ENCODE measurements around the gene RAPGEF4.

RAPGEF4 gene

DNA sequence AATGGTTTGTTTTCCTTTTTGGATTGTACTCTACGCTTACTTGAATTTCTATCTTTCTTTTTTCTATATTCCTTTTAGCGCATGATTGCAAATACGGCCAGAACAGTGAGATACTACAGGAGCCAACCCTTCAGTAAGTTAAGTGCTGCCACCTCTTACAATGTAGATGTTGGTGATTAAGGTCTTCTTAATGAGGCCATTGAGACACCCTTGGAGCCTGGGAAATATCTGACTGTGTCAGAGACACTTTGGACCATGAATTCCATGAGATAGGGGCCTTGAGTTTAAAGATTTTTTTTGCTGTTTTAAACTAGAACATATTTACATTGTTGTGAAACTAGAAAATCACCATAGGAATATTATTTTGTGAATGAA, 312.9 kb downstream of the RAPGEF4 start:
- DNase-seq, result no peak

GRCh38 chr2:173048897-173049661, 313.4 kb downstream of the RAPGEF4 start:
- DNase-seq, result no peak

DNA sequence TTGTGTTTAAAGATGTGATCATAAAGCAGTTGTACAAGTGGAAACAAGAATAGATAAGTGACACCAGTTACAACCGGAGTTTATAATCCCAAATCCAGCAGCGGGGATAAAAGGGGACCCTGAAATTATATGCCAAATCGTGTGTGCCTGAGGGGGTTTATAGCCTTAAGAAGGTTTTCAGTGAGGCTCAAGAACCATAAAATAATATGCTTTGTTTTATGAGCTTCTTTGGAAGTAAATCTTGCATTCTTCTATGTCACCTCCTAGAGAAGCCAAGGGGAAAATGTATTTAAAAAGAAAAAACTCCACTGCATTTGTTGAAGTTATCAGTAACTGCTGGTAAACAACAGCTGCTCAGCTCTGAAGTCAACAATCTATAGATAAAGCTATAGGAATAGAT, 314.2 kb downstream of the RAPGEF4 start:
- no peak for DNase-seq

DNA sequence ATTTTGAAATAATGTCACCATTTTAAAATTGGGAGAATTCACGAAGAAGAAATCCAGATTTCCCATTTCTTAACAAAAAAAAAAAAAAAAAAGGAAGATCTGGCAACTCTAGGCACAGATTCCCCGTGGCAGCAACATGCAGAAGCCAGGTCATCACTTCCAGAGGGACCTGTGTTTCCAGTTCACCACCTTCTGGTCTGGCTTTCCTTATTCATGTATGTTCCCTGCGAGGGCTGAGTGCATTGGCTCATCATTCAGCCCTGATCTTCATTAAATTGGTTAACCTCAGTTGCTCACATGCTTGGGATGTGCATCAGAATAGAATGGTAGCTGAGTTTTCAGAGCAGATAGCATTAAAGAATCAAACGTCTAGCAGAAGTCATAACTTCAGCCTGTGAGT, 315.0 kb downstream of the RAPGEF4 start:
- no peak for DNase-seq

- no peak for DNase-seq
Measured at GRCh38 chr2:173051463-173052215, 316.0 kb downstream of the RAPGEF4 start.

DNA sequence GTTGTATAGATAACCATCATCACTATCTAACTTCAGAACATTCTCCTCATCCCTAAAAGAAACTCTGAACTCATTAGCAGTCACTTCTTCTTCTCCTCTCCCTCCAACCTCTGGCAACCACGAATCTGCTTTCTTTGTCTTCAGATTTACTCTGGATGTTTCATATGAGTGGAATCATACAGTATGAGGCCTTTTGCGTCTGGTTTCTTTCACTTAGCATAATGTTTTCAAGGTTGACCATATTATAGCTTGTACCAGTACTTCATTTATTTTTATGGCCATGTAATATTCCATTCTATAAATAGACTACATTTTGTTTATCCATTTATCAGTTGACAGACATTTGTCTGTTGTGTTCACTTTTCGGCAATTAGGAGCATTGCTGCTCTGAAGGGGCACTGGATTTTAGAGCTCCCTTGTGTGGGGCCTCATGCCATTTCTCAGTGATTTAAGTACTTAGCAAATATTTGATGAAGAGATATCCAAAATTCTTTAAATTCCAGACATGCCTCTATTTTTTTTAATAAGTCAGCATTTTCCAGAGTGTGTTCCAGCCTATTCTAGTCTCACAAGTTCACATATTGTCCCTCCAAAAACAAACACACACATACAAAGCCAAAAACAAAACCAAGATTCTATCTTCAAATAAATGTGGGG, 317.5 kb downstream of the RAPGEF4 start:
- no peak for DNase-seq

- no peak for DNase-seq
Measured at GRCh38 chr2:173054466-173054865, 318.8 kb downstream of the RAPGEF4 start.

DNA sequence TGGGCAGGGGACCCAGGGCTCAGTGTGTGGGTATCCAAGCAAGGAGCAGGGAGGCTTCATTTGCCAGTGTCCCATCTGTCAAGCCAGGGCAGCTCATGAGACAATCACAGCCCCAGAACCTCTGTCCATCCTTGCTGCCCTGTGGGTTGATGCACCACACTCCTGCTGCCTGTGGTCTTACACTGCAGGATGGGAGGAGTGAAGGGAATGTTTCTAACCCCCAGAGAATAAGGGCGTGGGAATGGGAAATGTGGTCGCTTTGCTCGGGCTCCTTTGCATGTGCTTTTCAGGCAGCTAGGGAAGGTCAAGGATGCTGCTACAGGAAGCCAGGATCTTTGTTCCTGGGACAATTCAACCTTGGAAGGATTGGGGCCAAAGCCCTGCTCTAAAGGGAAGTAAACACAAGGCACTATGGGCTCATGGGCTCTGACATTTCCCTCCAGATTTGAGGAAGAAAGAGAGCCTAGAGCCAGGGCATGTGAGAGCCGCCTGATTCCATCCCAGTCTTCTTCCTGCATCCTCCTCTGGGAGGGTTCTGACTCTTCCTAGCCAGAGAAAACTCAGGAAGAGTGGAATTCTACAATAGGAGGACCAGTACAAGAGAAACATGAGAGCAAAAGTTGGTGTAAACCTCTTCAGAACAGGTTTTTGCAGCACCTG, 321.2 kb downstream of the RAPGEF4 start:
- DNase-seq, result no peak

DNA sequence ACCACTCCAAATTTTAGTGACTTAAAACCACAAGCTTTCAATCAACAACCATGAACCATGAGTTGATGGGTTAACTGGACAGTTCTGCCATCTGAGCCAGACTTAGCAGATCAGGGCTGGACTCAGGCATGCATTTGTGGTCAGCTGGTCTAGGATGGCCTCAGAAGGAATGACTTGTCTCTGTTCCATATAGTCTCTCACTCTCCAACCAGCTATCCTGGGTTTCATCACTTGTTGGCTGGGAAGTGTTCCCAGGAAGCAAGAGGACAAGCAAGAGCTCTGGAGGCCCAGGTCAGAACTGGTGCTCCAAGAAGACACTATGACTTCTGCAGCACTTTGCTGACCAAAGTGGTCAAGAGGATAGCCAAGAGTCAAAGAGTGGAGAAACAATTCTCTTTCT, 322.5 kb downstream of the RAPGEF4 start:
- no peak for DNase-seq

DNA sequence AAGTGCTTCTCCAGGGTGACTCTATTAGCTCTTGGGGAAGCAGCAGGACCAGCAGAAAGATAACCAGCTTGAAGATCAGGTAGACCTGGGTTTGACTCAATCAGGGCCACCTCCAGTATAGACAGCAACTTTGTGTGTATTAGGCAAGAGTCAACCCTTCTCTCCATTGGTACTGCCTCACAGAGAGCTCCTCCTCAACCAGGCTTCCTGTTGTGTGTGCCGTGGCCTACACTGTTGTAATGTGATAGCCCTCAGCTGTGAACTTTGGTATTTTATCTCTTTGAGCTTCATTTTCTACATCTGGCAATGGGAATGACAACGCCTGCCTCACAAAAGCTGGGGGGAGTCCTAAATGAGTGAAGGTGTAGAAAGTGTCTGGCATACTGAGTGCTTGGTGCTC, 323.0 kb downstream of the RAPGEF4 start:
- DNase-seq, result no peak

DNA sequence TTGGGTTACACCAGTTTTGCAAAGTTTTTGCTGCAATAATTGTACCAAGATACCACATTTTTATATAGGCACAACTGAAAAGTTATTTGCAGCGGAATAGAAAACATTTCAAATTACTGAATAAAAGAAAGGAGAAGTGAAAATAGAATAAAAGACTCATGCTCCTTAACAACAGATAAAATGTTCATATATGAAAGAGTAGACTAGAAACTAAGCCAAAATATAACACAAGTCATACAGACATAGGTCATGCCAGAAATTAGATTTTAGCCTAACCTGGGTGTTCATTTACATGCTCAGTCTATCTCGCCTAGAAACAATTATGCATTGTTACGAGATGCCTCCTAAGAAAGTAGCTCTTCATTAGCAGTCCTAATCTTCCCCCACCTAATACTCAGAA, 323.6 kb downstream of the RAPGEF4 start:
- DNase-seq, result no peak

- DNase-seq, result no peak
Measured at GRCh38 chr2:173059971-173060461, 324.4 kb downstream of the RAPGEF4 start.

GRCh38 chr2:173062801-173063200, 327.2 kb downstream of the RAPGEF4 start:
- DNase-seq, result no peak

GRCh38 chr2:173064151-173064805, 328.6 kb downstream of the RAPGEF4 start:
- no peak for DNase-seq

- no peak for DNase-seq
Measured at GRCh38 chr2:173066887-173067676, 331.4 kb downstream of the RAPGEF4 start.

DNA sequence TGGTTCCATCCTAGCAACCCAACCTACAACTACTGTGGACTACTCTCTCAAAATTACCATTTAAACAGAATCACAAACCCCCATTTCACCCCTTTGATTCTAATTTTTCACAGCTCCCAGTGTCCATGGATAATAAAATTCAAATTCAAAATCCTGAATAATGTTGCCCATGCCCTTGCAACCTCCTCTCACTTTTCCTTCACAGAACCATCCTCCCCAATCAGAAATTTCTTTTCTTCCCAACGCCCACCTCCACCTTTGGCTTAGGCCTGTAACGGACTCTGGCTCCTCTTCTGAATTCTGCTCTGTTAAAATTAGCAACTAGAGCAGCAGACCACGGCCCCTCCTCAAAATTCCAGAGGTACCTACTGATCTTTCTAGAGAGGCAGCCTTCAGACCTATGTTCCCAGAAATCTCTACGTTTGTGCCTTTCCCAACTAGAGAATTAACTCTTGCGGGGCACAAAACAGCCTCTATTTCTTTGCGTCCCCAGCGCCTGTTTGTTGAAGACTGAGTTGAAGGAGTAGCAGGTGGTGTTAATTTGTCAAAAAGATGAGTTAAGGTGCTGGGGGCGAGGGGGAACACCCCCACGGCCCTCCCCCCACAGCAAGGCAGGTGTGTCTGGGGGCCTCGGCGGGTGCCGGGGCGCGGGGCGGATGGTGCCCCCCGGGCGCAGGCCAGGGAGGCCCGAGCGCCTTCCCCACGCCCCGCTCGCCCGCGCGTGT, 339.6 kb downstream of the RAPGEF4 start:
- no peak for DNase-seq

DNA sequence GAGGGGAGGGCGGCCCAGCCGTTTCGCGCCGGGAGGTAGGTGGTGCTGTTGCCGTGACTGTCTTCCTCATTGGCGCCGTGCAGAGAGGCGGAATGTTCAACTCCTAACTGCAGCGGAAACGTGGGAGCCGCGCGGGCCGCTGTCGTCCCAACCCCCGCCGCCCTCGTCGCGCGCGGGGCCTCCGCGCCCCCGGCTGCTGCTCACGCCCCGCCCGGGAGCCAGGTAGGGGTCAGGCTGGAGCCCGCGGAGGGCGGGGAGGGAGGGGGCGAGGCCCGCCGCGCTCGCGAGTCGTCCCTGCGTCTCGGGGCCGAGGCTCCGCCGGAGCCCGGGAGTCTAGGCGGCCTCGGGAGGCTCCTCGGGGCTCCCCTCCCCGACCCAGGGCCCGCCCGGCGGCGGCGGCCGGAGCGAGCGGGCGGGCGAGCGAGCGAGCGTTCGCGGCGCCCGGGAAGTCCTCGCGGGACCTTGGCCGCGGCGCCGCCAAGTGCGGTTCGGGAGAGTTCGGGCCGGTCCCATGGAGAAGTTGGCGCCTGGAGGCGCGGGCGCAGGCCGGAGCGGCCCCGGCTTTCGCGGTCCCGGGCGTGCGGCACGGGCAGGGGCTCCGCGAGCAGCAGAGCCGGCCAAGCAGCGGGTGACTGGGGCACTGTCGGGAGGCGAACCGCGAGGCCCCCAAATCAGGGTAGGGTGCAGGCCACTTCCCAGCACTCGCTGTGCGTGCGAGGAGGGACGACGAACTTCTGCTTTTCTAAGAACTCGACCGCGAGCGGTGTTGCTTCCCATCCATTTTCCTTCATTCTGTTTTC, 340.3 kb downstream of the RAPGEF4 start, which contains the start of gene MAP3K20:
TSS of gene MAP3K20 (plus strand) at position 66 of the 800 bp plus-strand sequence. CDS start 15,186 bp downstream, outside the sequence.
- peak; percentile 10 for DNase-seq

DNA sequence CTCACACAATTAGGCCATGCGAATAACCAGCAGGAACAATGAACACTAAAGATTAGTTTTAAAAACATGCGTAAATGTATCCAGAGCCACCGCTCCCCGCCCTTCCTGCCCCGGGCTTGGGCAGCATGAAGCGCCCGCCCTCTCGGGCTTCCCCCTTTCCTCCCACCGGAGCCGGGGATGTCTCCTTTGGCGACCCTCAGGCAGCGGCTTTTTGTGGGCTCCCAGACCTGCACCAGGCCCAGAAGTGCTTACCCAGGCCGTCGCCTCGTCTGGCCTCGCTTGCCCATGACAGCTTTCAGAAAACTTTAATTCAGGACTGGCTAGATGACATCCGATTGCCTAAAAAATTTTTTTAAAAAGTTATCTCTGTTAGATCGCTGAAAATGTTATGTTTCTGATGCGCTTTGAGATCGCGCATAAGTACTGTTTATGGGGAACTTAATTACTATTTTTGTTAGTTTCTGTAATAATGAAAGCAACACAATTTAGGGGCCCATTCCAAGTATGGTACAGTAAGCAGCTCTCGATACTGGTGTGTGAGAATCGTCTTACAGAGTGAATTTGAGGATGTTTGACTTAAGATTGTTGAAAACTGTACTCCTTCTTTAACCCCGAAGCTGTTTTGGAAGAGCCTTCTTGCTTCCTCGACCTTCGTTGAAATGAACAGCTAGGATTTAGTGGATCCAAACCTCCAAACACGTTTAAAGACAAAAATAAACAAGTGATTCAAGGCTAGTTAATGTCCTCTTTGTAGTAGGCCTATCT, 341.1 kb downstream of the RAPGEF4 start:
- DNase-seq, result no peak

- no peak for DNase-seq
Measured at GRCh38 chr2:173077506-173078177, 342.0 kb downstream of the RAPGEF4 start.
